BJ (cell line): ENCODE results near the gene UBL7. TPM values are rescaled to one million over a fixed set of nuclear protein-coding genes. Genes with fewer than 3 reads are reported as not detected.
"Not testable (repeated sequence)": the region's sequence is repeated elsewhere in the genome, so short reads cannot be mapped to it uniquely, and the experiment has no call there.

Experiments used
- CTCF ChIA-PET: fragments of 350-600 bp; formaldehyde crosslinking; extraction: SDS; loops from one replicate; lab custom pipeline; 2021; ENCODE audit warnings: antibody characterized with exemption, inconsistent platforms; lab: Yijun Ruan, JAX
- POLR2A ChIA-PET: fragments of 300-600 bp; sonication (Branson Sonifier 250); formaldehyde crosslinking; extraction: SDS; loops from one replicate; lab custom pipeline; 2021; ENCODE audit warnings: antibody characterized with exemption; lab: Charles Lee
- DNase-seq: peaks from one replicate; pipeline ENCODE4 v3.0.0-alpha.2; 2011; ENCODE audit warnings: low read depth
- H3K27me3 ChIP-seq: 2 replicates; pipeline ENCODE4 v1.6.0; 2011; ENCODE audit warnings: low read length; ENCODE audit not compliant: control insufficient read depth, insufficient read depth
- H3K36me3 ChIP-seq: 2 replicates; pipeline ENCODE4 v1.5.1; 2011; ENCODE audit warnings: low read length; ENCODE audit not compliant: control insufficient read depth, insufficient read depth
- H3K4me3 ChIP-seq: 2 replicates; pipeline ENCODE4 v1.5.1; 2011; ENCODE audit warnings: low read depth, mild to moderate bottlenecking, control low read depth, low read length
- polyA plus RNA-seq: library from polyadenylated mRNA; depleted of rRNA; stranded (reverse); fragments of >200 nt; gene quantifications from 2 replicates; pipeline ENCODE4 v1.2.3, GENCODE V29; 2011
- TF ChIP-seq, protein P1 (sequence below): IDR thresholded peaks from 2 replicates; pipeline ENCODE4 v1.5.1; 2011; ENCODE audit warnings: low read depth, mild to moderate bottlenecking, control low read depth, inconsistent platforms, low read length, moderate library complexity; ENCODE audit not compliant: insufficient read depth

Gene UBL7
- polyA plus RNA-seq, 1 experiment = 87.3 TPM

DNA sequence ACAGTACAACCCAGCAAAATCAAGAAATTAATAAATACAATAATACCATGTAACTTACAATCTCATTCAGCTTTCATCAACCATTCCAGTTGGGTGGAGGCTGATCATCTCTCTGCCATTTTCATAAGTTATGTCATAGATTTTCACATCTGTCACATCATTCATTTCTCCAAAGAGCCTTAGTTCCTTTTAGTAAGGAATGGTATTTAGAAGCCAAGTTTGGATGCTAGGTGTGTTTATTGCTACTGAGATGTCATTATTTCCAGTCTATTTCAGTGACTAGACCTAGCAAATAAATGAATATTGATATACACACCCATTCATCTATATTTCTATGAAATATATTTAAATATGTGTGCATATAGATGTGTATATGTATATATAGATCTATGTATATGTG is 2.7 kb upstream of the UBL7 start:
- no peaks in the 10 kb centered on the region for H3K27me3 ChIP-seq
- ChIA-PET CTCF (interaction anchor here (1.0 to 1.7 kb wide), 2 partner anchors 25 to 305 kb away, joined by 3 to 6 read pairs; no protein-coding TSS in a partner anchor), POLR2A (no interaction called here)

DNA sequence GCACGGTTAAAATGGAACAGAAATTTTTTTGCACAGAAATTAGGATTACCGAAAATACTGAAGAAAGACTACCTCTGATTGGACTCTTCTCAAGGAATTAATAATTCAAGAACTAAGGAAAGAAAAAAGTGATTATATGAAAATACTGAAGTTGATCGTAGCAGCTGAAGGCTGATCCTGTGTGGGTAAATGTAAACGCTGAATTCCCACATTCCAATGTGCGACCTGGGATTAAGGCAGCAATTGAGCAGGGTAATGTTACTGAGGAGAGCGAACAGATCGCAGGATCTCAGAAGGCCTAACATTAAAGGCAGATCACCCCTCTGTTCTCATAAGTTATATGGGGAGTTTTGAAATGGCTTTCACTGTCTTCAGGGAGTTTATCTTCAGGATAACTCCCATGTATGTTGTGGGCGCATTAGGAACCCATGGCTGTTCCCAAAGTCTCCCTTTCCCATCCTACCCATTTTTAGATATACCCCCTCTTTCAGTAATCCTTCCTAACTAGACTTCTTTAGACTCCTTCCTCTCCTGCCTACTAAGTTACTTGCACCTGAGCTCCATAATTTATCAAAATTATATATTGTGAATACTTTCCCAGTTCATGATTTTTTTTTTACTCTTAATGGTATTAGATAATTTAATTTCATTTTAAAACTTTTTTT is 1.0 kb upstream of the UBL7 start:
- ChIA-PET POLR2A (no interaction called here), CTCF (interaction anchor here (0.6 to 1.8 kb wide), 8 partner anchors 27 to 309 kb away, joined by 3 to 6 read pairs (median 4); no protein-coding TSS in a partner anchor)
- TF ChIP-seq, protein P1, sequence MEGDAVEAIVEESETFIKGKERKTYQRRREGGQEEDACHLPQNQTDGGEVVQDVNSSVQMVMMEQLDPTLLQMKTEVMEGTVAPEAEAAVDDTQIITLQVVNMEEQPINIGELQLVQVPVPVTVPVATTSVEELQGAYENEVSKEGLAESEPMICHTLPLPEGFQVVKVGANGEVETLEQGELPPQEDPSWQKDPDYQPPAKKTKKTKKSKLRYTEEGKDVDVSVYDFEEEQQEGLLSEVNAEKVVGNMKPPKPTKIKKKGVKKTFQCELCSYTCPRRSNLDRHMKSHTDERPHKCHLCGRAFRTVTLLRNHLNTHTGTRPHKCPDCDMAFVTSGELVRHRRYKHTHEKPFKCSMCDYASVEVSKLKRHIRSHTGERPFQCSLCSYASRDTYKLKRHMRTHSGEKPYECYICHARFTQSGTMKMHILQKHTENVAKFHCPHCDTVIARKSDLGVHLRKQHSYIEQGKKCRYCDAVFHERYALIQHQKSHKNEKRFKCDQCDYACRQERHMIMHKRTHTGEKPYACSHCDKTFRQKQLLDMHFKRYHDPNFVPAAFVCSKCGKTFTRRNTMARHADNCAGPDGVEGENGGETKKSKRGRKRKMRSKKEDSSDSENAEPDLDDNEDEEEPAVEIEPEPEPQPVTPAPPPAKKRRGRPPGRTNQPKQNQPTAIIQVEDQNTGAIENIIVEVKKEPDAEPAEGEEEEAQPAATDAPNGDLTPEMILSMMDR = no peak
- no peaks in the 10 kb centered on the region for H3K27me3 ChIP-seq
- peak overlapping the region; percentile 79 for H3K4me3 ChIP-seq
- no peaks in the 10 kb centered on the region for H3K36me3 ChIP-seq
- DNase-seq = no peak

More for the DNA sequence above, 2.7 kb upstream of the UBL7 start:
- no peaks in the 10 kb centered on the region for H3K36me3 ChIP-seq
- DNase-seq = no peak
- TF ChIP-seq, protein P1 = no peak
- no peak overlapping the region for H3K4me3 ChIP-seq

DNA sequence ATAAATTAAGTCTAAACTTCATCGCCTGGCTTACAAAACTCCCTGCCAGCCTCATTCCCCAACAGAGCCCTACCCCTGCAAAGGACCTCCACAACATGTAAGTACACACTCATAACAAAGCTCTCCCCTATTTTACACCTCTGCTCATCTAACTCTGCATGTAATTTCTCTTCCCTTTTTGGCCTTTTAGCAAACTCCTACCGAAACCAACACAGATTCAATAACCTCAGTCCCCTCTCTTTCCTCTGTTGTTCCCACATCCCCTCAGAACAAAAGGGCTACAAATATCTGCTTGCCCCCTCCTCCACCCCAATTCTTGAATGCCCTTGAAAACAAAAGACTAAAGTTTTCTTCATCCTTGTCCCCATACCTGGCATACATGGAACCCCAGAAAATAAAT is 662 bp downstream of the UBL7 start:
- TF ChIP-seq, protein P1 = no peak
- Histone ChIP-seq H3K4me3 (peak overlapping the region; percentile 79), H3K27me3 (no peaks in the 10 kb centered on the region), H3K36me3 (no peaks in the 10 kb centered on the region; the same call in 1 of the 2 replicates)
- DNase-seq = no peak
- POLR2A ChIA-PET = no interaction called here
- CTCF ChIA-PET = interaction anchor here (0.7 to 1.5 kb wide), 4 partner anchors 18 to 86 kb away, joined by 3 to 5 read pairs (median 4); no protein-coding TSS in a partner anchor

DNA sequence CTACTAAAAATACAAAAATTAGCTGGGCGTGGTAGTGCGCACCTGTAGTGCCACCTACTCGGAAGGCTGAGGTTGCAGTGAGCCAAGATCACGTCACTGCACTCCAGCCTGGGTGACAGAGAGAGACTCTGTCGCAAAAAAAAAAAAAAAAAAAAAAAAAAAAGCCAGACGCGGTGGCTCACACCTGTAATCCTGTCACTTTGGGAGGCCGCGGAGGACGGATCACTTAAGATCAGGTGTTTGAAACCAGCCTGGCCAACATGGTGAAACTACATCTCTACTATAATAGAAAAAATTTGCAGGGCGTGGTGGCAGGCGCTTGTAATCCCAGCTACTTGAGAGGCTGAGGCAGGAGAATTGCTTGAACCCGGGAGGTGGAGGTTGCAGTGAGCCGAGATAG is 1.2 kb downstream of the UBL7 start:
- DNase-seq, H3K36me3 ChIP-seq, POLR2A ChIA-PET, H3K27me3 ChIP-seq: not testable (repeated sequence)
- peak overlapping the region; percentile 79; the same call in 1 of the 2 replicates for H3K4me3 ChIP-seq
- CTCF ChIA-PET = interaction anchor here (0.7 kb wide), 1 partner anchor 81 kb away, joined by 3 read pairs; no protein-coding TSS in a partner anchor

DNA sequence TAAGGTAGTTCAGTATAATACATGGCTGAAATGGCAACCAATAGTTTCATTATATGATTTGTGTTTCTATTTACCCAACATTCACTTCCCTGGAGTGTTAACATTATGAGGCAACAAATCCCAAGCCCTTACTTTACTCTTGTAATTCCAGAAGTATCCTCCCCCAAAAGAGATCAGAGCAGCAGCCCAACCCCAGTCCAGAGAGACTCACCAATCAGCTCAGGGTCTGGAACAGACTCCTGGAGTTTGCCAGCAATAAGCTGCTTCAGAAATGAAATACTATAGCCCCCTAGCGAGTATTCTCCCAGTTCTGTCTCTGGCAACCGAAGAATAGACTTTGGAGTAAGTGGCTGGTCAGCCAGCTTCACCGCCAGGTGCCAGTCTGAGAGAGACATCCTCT is 2.5 kb downstream of the UBL7 start:
- CTCF ChIA-PET = interaction anchor here (0.7 kb wide), 1 partner anchor 15 kb away, joined by 4 read pairs; no protein-coding TSS in a partner anchor
- H3K4me3 ChIP-seq = no peak overlapping the region
- TF ChIP-seq, protein P1 = no peak
- POLR2A ChIA-PET = no interaction called here
- no peak for DNase-seq
- H3K27me3 ChIP-seq = no peaks in the 10 kb centered on the region
- H3K36me3 ChIP-seq = no peaks in the 10 kb centered on the region; the same call in 1 of the 2 replicates

DNA sequence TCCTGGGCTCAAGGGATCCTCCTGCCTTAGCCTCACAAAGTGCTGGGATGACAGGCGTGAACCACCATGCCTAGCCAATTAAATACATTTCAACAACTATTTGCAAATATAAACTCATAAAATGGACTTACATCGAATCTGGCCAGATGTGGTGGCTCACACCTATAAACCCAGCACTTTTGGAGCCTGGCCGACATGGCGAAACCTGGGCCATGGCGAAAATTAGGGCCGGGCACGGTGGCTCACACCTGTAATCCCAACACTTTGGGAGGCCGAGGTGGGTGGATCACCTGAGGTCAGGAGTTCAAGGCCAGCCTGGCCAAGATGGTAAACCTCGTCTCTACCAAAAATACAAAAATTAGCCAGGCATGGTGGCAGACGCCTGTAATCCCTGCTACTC is 3.9 kb downstream of the UBL7 start:
- H3K4me3 ChIP-seq, DNase-seq, H3K36me3 ChIP-seq, POLR2A ChIA-PET, H3K27me3 ChIP-seq: not testable (repeated sequence)
- CTCF ChIA-PET = interaction anchor here (1.0 to 1.9 kb wide), 2 partner anchors 20 to 83 kb away, joined by 3 to 7 read pairs; no protein-coding TSS in a partner anchor
